GOT3 (cell line): ENCODE measurements around the gene INPP4B.

Experiments
- DNase-seq: peaks from one replicate; lab custom pipeline; 2025; ENCODE audit warnings: mixed read lengths; lab: John Stamatoyannopoulos, UW

Gene INPP4B

GRCh38 chr4:142130666-142131065, 715.4 kb downstream of the INPP4B start:
- no peak for DNase-seq

- DNase-seq: no peak
Observed at GRCh38 chr4:142129931-142130330, 716.2 kb downstream of the INPP4B start.

- DNase-seq: no peak
Observed at GRCh38 chr4:142129473-142129872, 716.6 kb downstream of the INPP4B start.

DNA sequence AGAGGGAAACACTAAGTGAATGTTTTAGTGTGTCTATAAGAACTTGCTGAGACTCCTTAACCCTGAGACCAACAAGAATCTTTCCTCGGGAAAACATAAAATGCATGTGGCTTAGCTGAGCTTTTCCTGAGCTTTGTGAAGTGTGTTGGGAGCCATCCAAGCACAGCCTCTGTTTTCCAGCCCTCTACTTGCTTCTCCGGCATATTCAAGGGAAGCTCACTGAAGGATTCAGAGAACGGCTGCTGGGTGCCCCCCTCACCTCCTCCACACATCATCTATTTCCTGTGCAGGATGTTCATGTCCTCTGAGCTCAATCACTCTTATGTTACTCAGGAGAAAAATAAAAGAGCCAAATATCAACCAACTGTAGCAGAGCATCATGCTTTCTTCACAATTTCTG, 717.6 kb downstream of the INPP4B start:
- no peak for DNase-seq

GRCh38 chr4:142126890-142127497, 719.1 kb downstream of the INPP4B start:
- no peak for DNase-seq

GRCh38 chr4:142124874-142125273, 721.2 kb downstream of the INPP4B start:
- no peak for DNase-seq

DNA sequence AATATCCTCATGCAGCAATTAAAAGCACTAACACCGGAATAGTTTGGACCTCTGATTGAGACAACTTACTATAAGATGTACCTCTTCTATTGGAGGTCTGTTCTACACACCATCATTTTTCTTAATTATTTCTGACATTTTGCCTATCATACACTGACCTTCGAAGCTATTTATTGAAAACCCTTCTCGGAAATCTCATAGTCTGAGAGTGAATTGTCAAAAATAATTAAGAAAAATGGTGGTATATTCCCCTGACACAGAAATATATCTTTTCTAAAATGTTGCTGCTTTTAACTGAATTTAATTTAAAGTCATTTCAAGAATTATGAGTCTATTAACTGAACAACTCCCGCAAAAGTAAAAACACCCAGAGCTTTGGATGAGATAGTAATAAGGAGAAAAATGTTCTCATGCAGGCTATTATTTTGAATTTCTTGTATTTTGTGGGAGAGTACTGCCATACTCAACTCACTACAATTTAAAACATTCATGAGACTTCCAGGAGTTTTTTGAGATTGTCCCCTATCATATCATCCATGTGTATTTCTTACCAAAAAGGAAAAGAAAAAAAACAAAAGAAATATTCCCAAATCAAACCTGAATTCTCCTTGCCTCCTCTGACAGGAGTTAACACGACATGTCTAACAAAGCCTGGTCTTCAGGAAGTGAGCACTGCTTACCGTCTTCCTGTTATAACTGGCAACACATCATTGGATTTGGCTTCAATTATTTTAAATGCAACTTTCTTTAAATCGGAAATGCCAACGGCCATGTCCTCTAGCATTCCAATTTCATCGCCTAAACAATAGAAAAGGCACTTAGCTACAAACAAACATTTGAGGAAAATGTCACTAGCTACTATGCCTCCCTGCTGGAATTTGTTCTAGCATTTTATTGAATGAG, 724.4 kb downstream of the INPP4B start:
- DNase-seq: no peak

- no peak for DNase-seq
Observed at GRCh38 chr4:142120921-142121320, 725.2 kb downstream of the INPP4B start.

- no peak for DNase-seq
Observed at GRCh38 chr4:142112451-142112850, 733.6 kb downstream of the INPP4B start.

DNA sequence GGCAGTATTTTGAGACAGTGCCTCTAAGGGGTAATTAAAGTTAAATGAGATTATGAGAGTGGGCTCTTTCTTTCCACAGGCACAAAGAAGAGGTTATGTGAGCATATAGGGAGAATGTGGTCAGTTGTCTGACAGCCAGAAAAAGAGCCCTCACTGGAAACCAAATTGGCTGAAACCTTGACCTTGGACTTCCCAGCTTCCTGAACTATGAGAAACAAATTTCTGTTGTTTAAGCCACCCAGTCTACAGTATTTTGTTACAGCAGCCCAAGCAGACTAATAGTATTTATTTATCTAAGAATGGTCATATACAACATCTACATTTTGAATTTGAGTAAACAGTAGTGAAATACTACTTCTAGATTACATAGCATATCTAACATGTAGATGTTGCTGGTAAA, 736.0 kb downstream of the INPP4B start:
- no peak for DNase-seq

GRCh38 chr4:142104041-142104440, 742.1 kb downstream of the INPP4B start:
- DNase-seq: no peak

DNA sequence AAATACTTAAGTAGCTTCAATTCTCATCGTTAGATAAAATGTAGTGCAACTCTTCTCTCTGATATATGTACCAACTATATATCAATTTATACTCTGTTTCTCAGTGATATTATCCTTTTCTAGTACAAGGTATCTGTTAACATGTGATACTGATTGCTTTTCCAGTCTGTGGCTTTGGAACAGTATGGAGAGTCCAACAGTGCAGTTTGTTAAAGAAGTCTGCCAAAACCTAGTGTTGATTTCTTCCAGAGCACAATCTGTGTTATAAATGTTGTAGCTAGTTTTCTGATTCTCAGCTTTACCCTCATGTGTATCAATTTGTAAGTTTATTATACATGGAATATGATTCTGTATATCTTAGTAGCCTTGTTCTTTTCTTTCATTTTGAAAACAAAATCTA, 744.7 kb downstream of the INPP4B start:
- DNase-seq: no peak

GRCh38 chr4:142100941-142101340, 745.2 kb downstream of the INPP4B start:
- DNase-seq: no peak

DNA sequence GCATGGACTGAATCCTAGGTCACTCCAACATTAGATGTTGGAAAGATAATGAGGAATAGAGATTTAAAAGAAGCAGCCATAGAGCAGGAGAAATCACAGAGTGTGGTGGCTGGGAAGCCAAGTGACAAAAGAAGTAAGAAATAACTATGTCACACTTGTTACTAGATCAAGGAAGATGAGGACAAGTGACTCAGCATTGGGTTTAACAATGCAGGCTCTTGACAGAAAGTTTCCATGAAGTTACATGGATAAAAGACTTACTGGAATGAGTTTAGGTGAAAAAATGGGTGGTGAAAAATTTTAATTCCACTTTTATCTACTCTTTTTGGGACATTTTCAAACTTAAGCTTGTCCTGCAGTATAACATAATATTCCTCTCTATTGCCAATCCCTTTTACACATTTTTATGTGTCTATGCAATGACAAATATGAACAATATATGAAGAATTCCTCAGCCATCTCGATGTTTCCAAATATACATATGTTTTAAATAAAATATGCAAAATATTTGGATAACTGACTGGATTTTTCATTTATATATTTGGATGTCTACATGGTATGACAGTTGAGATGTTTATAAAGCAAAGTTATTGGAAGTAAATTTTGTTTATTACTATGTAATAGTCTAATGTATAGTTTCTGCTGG, 747.1 kb downstream of the INPP4B start:
- no peak for DNase-seq

GRCh38 chr4:142098380-142098779, 747.7 kb downstream of the INPP4B start:
- no peak for DNase-seq

- no peak for DNase-seq
Observed at GRCh38 chr4:142097015-142097414, 749.1 kb downstream of the INPP4B start.

GRCh38 chr4:142095886-142096605, 750.1 kb downstream of the INPP4B start:
- no peak for DNase-seq

DNA sequence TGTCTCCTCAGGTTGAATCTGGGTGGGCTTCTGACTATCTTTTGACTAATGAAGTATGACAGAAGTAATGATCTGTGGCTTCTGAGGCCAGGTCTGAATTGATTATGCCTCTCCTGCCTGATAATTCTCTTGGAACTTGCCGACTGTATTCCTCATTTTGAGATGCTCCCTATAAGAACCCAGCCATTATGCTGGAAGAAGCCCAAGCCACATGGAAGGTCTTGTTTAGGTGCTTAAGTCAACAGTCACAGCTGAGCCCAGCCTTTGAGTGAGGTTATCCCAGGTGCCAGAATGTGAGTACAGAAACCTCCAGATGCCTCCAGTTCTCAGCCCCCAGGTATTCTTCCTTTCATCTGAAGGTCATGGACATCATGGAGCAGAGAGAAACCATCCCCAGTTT, 753.2 kb downstream of the INPP4B start:
- no peak for DNase-seq

DNA sequence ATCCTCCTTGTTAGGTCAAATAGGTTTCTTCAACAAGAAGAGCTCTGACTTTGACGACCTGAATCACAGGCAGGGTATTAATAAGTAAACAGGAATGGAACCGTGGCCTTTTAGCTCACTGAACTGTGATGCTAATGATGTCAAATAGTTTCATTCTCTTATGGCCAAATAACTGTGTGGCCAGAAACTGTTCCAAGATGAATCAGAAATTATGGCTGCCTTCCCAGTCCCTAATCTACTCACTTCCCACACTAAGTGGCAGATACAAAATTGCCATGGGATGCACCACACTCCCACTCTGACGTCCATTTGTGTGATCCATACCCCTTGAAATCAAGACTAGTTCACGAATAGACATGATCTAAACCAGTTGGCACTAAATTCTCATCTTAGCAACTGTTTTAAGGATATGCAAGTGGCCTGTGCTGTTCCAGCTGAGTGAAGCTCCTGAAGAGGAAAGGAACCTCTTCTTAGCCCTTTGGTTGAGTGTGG, 754.4 kb downstream of the INPP4B start:
- DNase-seq: no peak

- DNase-seq: no peak
Observed at GRCh38 chr4:142091085-142091513, 755.0 kb downstream of the INPP4B start.

- no peak for DNase-seq
Observed at GRCh38 chr4:142088906-142089305, 757.2 kb downstream of the INPP4B start.
